Measurements from ENCODE around the gene PCDHB11.

GRCh38 chr5:141150224-141150992, 49.0 kb upstream of the PCDHB11 start:
- TF ChIP-seq CTCF (IDR thresholded peaks at IDR 0.05) (no peak), POLR2A (IDR thresholded peaks at IDR 0.05) (no peak)

Measured in thyroid gland (tissue), 4 donors.